K562 (cell line): ENCODE measurements around the gene PSMC6. TPM values are rescaled to one million over a fixed set of nuclear protein-coding genes. Genes with fewer than 3 reads are reported as not detected.

Source experiments
- E2F3 ChIP-seq: fragments of 250-450 bp; sonication (Bioruptor Pico); IDR thresholded peaks from 2 replicates; pipeline ENCODE4 v1.4.0; 2020; ENCODE audit warnings: mild to moderate bottlenecking
- EHMT2 ChIP-seq: fragments of 450-650 bp; IDR thresholded peaks from 2 replicates; pipeline ENCODE4 v1.6.1; 2018; ENCODE audit warnings: antibody characterized with exemption
- ELK3 ChIP-seq: fragments of 450-650 bp; formaldehyde crosslinking; IDR thresholded peaks from 2 replicates; pipeline ENCODE4 v1.4.0; 2020; ENCODE audit warnings: mild to moderate bottlenecking
- EP300 ChIP-seq: IDR thresholded peaks from 2 replicates; pipeline ENCODE4 v1.6.1; 2012; ENCODE audit warnings: low read length, improper control_type of control experiment
- ETV1 ChIP-seq: fragments of 450-650 bp; conservative IDR thresholded peaks from 2 replicates; pipeline ENCODE4 v1.6.1; 2016; ENCODE audit warnings: missing genetic modification characterization, control low read depth, low read depth, missing compliant biosample characterization
- GTF2A2 ChIP-seq: IDR thresholded peaks from 2 replicates; pipeline ENCODE4 v1.6.1; 2016; ENCODE audit warnings: mild to moderate bottlenecking, missing genetic modification characterization, missing compliant biosample characterization
- GTF2F1 ChIP-seq: IDR thresholded peaks from 2 replicates; pipeline ENCODE4 v1.6.1; 2011; ENCODE audit warnings: low read depth, low read length, improper control_type of control experiment
- KLF1 ChIP-seq: fragments of 450-650 bp; IDR thresholded peaks from 2 replicates; pipeline ENCODE4 v1.6.1; 2016; ENCODE audit warnings: missing genetic modification characterization, missing compliant biosample characterization
- MAX ChIP-seq: sonication (generic); formaldehyde crosslinking; IDR thresholded peaks from 2 replicates; pipeline ENCODE4 v1.9.0; 2022; ENCODE audit warnings: mild to moderate bottlenecking, missing genetic modification reagents
- NR4A1 ChIP-seq, 2 experiments: fragments of 250-450 bp in 1 of 2; fragments of 450-650 bp in 1 of 2; sonication (Bioruptor Pico) in 1 of 2; IDR thresholded peaks; 2 replicates each; pipeline versions ENCODE4 v1.4.0 to v1.6.1; 2016 to 2020; ENCODE audit warnings: mild to moderate bottlenecking in 2 of 2, missing compliant biosample characterization in 1 of 2, missing genetic modification characterization in 1 of 2, moderate library complexity in 1 of 2
- PATZ1 ChIP-seq: fragments of 250-450 bp; sonication (Bioruptor Pico); IDR thresholded peaks from 2 replicates; pipeline ENCODE4 v1.5.0; 2020; ENCODE audit warnings: mild to moderate bottlenecking, borderline replicate concordance
- SRSF9 ChIP-seq: fragments of 200-400 bp; formaldehyde crosslinking; IDR thresholded peaks from 2 replicates; pipeline ENCODE4 v1.6.1; 2017; ENCODE audit warnings: low read depth, low read length, borderline replicate concordance
- TAF9B ChIP-seq: fragments of 450-650 bp; IDR thresholded peaks from 2 replicates; pipeline ENCODE4 v1.6.1; 2018; ENCODE audit warnings: mild to moderate bottlenecking; ENCODE audit not compliant: partially characterized antibody
- TRIM28 ChIP-seq: fragments of 450-650 bp; IDR thresholded peaks from 2 replicates; pipeline ENCODE4 v1.6.1; 2017
- U2AF1 ChIP-seq: fragments of 200-400 bp; formaldehyde crosslinking; optimal IDR thresholded peaks from 2 replicates; pipeline ENCODE3; 2017; ENCODE audit warnings: mild to moderate bottlenecking, low read depth, low read length, moderate library complexity
- XRCC5 ChIP-seq: fragments of 200-400 bp; formaldehyde crosslinking; IDR thresholded peaks from 2 replicates; pipeline ENCODE4 v1.6.1; 2017; ENCODE audit warnings: low read depth, mild to moderate bottlenecking, low read length
- ZNF280A ChIP-seq: fragments of 450-650 bp; IDR thresholded peaks from 2 replicates; pipeline ENCODE4 v1.6.1; 2018; ENCODE audit warnings: mild to moderate bottlenecking, low read depth; ENCODE audit not compliant: partially characterized antibody
- ZNF280B ChIP-seq: fragments of 250-450 bp; sonication (Bioruptor Pico); IDR thresholded peaks from 2 replicates; pipeline ENCODE4 v1.5.1; 2021; ENCODE audit warnings: mild to moderate bottlenecking
- polyA plus RNA-seq, 8 experiments: library from polyadenylated mRNA; depleted of rRNA in 4 of 8; stranded (reverse) in 5 of 8; unstranded in 3 of 8; fragments of >200 nt; fragmentation: Nextera tagmentation in 2 of 8; fragmentation: Illumina TruSeq in 1 of 8; extraction: Ambion mirVana in 2 of 8; extraction: Trizol in 1 of 8; gene quantifications; 2 replicates each; pipeline versions ENCODE4 v1.2.1 to v1.2.3, GENCODE V29; 2011 to 2014; ENCODE audit warnings: inconsistent platforms in 1 of 8, missing spikeins in 1 of 8
- total RNA-seq, 7 experiments: library from RNA; depleted of rRNA in 6 of 7; stranded (reverse); fragments of >200 nt in 6 of 7; fragmentation: Illumina TruSeq in 2 of 7; extraction: Trizol in 2 of 7; gene quantifications; 2 replicates each; pipeline versions ENCODE4 v1.2.1 to v1.2.3, GENCODE V29; 2011 to 2021; ENCODE audit warnings: low replicate concordance in 1 of 7

PSMC6 gene
- total and polyA plus RNA-seq, 9 of the 15 experiments (the other 6 are each of a cell fraction or from before 2014, with no cell fraction given): 91.4 to 224 (median 182) TPM

- TF ChIP-seq ZNF280B: no peak
- no peak for TF ChIP-seq E2F3
- no peak for TF ChIP-seq TRIM28
- TF ChIP-seq EHMT2: no peak
- TF ChIP-seq EP300: no peak
- TF ChIP-seq TAF9B: no peak
- no peak for TF ChIP-seq NR4A1 (CRISPR knock-in tag; IDR thresholded peaks at IDR 0.05)
- TF ChIP-seq NR4A1 (tag; IDR thresholded peaks at IDR 0.05): no peak
- TF ChIP-seq XRCC5: no peak
- TF ChIP-seq ELK3 (CRISPR knock-in tag): no peak
- no peak for TF ChIP-seq U2AF1
- TF ChIP-seq ZNF280A: no peak
- TF ChIP-seq GTF2F1: no peak
- TF ChIP-seq ETV1: no peak
- no peak for TF ChIP-seq SRSF9
- TF ChIP-seq KLF1 (tag): no peak
- TF ChIP-seq GTF2A2 (tag): no peak
- TF ChIP-seq PATZ1 (CRISPR knock-in tag): no peak
- TF ChIP-seq MAX: peak; percentile 28; the same call in 1 of the 2 replicates
These were observed 12.1 kb upstream of the PSMC6 start (continued) for GRCh38 chr14:52694761-52695480.
